SK-N-MC (cell line): Measurements from ENCODE around the gene METTL1.

Source experiments
- EZH2 ChIP-seq: fragments of 200-600 bp; sonication (generic); IDR thresholded peaks from one replicate; pipeline ENCODE4 v1.6.1; 2017; ENCODE audit warnings: antibody characterized with exemption
- POLR2AphosphoS5 ChIP-seq: IDR thresholded peaks from 2 replicates; pipeline ENCODE4 v1.6.1; 2012; ENCODE audit warnings: mild to moderate bottlenecking, low read depth, low read length, borderline replicate concordance

- TF ChIP-seq EZH2 (no peak), POLR2AphosphoS5 (no peak)
These were observed 40.4 kb downstream of the METTL1 start for GRCh38 chr12:57731411-57732080.
